Measurements from ENCODE around the gene SH2D6. TPM values are rescaled to one million over a fixed set of nuclear protein-coding genes. Genes with fewer than 3 reads are reported as not detected.

Gene SH2D6
- total RNA-seq, 1 donor from 2014 or later: not detected

DNA sequence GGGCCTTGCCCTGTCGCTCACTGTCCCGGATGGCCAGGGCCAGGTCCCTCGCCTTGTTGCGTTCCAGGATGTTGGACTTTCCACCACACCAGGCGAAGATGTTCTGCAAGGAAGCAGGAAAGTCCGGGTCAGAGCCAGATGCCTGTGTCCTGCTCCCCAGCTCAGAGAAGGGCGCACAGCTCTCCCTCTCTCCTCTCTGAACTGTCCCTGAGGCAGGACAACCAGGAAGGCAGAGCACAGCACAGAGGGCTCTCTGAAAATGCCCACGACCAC lies 19.4 kb upstream of the SH2D6 start:
- DNase-seq (ENCODE audit: low read depth) (no peak), FAIRE-seq (no peak)
- peaks cover 52% of the 10 kb centered on the region for H3K36me3 ChIP-seq (ENCODE audit: control insufficient read depth, insufficient read depth, low read length)
- TF ChIP-seq CTCF (IDR thresholded peaks at IDR 0.05; ENCODE audit: insufficient read depth, low read length, severe bottlenecking): no peak
- H3K27me3 ChIP-seq (ENCODE audit: control insufficient read depth, insufficient read depth, low read length): no peaks in the 10 kb centered on the region
- H3K4me3 ChIP-seq (ENCODE audit: low read depth, low read length): no peak overlapping the region

GRCh38 chr2:85400023-85400422 lies 18.5 kb upstream of the SH2D6 start:
- TF ChIP-seq CTCF (IDR thresholded peaks at IDR 0.05; ENCODE audit: insufficient read depth, low read length, severe bottlenecking): no peak
- no peak for DNase-seq (ENCODE audit: low read depth)

DNA sequence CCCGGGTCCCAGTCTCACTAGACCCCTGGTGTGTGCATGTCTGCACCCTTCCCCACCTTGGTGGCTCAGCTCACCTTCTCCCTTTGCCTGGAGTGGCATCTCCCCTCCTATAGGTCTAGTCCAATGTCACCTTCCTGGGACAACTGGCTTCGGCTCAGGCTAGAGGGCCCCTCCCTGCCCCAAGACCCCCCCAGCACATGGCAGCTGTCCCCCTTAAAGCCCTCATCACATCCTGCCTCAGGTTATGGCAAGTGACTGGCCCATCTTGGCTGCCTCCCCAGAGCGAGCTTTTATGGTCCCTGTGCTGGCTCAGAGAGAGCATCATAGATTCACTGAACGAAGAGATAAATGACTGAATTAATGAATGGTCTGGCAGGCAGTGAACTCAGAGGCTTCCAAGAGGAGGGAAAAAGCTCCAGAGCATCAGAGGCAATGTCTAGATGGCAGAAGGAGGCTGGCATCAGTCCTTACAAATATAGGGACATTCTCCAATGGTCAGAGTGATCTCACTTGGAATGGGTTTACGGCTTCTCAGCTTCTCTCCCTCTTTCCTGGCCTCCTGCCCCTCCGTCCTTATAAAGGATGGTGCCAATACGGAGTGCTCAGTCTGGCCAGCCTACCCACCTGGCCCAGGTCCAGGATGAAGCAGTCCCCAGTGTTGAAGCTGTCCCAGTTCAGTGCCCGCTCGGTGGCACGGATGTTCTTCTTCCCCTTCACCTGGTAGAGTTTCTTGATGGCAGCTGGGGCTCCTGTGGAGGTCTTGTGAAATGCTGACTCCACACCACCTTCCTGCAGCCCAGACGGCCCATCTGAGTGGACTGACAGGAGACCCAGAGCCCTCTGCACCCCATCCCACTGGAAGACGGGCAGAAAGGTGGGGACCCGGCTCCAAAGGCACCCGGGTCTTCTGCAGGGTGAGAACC lies 17.7 kb upstream of the SH2D6 start:
- H3K36me3 ChIP-seq (ENCODE audit: control insufficient read depth, insufficient read depth, low read length): peaks cover 41% of the 10 kb centered on the region
- no peak for TF ChIP-seq CTCF (IDR thresholded peaks at IDR 0.05; ENCODE audit: insufficient read depth, low read length, severe bottlenecking)
- DNase-seq (ENCODE audit: low read depth) (no peak), FAIRE-seq (no peak)
- H3K4me3 ChIP-seq (ENCODE audit: low read depth, low read length): no peak overlapping the region
- H3K27me3 ChIP-seq (ENCODE audit: control insufficient read depth, insufficient read depth, low read length): no peaks in the 10 kb centered on the region

More at GRCh38 chr2:85400023-85400422, 18.5 kb upstream of the SH2D6 start:
- H3K4me3 ChIP-seq (ENCODE audit: low read depth, low read length): no peak overlapping the region
- H3K27me3 ChIP-seq (ENCODE audit: control insufficient read depth, insufficient read depth, low read length): no peaks in the 10 kb centered on the region
- peaks cover 44% of the 10 kb centered on the region for H3K36me3 ChIP-seq (ENCODE audit: control insufficient read depth, insufficient read depth, low read length)
- no peak for FAIRE-seq

DNA sequence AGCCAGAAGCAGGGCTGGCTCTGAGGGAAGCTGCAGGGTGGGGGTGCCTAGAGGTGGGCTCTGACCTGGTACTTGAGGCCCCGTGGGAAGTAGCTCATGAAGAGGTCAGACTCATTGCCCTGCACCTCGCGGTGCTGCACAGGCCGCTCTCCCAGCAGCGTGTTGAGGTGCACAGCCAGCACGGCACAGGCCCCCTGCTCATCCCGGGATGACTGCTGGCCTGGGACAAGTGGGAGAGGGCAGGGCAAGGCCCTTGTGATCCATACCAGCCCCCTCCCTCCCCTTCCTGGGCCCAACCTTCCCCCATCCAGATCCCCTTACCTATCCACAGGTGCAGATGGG lies 17.1 kb upstream of the SH2D6 start:
- peaks cover 41% of the 10 kb centered on the region for H3K36me3 ChIP-seq (ENCODE audit: control insufficient read depth, insufficient read depth, low read length)
- no peaks in the 10 kb centered on the region for H3K27me3 ChIP-seq (ENCODE audit: control insufficient read depth, insufficient read depth, low read length)
- H3K4me3 ChIP-seq (ENCODE audit: low read depth, low read length): no peak overlapping the region
- TF ChIP-seq CTCF (IDR thresholded peaks at IDR 0.05; ENCODE audit: insufficient read depth, low read length, severe bottlenecking): no peak
- no peak for FAIRE-seq
- DNase-seq (ENCODE audit: low read depth): no peak

DNA sequence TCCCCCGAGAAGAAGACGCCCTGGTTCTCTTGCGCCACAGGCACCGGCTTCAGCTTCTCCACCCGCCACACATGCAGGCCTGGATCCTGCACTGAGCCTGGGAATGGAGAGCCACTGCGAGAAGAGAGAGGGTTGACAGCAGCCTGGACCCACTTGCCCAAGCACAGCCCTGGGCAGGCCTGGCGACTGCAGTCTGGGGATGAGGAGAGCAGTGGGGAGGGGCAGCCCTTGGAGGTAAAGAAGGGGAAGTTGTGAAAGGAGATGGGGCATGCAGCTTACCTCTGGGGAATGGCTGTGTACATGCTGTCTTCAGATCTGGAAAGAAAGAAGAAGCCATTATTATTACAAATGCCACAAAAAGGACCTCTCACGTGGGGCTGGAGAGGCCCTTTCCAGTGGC lies 16.7 kb upstream of the SH2D6 start:
- no peak for TF ChIP-seq CTCF (IDR thresholded peaks at IDR 0.05; ENCODE audit: insufficient read depth, low read length, severe bottlenecking)
- no peak for DNase-seq (ENCODE audit: low read depth)
- no peak for FAIRE-seq
- Histone ChIP-seq H3K4me3 (ENCODE audit: low read depth, low read length) (no peak overlapping the region), H3K36me3 (ENCODE audit: control insufficient read depth, insufficient read depth, low read length) (peaks cover 37% of the 10 kb centered on the region), H3K27me3 (ENCODE audit: control insufficient read depth, insufficient read depth, low read length) (no peaks in the 10 kb centered on the region)
